Activated T-cell treated with anti-CD3 and anti-CD28 coated beads, Interleukin-2, amount 50 U/mL, for 72 hours (primary cell): Measurements from ENCODE around the gene ZSWIM6. TPM values are rescaled to one million over a fixed set of nuclear protein-coding genes. Genes with fewer than 3 reads are reported as not detected.

Source experiments
- ATAC-seq, 2 donors: fragments of 150-1000 bp; cut with Tn5 transposase; replicated peaks in 1 of 2; 2 replicates each; pipeline ENCODE4 v1.10.0; 2021; ENCODE audit warnings: moderate library complexity in 2 of 2, mild to moderate bottlenecking in 1 of 2
- DNase-seq, 2 donors: peaks; one replicate each; pipeline ENCODE4 v3.0.0; 2021 to 2022; ENCODE audit warnings: mixed read lengths in 1 of 2
- H3K27ac Mint-ChIP-seq: one replicate; pipeline ENCODE4 v1.8.0; 2022; ENCODE audit warnings: mild to moderate bottlenecking, moderate library complexity, mixed read lengths
- H3K27me3 Mint-ChIP-seq: one replicate; pipeline ENCODE4 v1.8.0; 2022; ENCODE audit warnings: low read depth, mixed read lengths
- H3K36me3 Mint-ChIP-seq, 2 donors: one replicate each; pipeline ENCODE4 v1.8.0; 2022; ENCODE audit warnings: mixed read lengths in 2 of 2, mild to moderate bottlenecking in 1 of 2; ENCODE audit not compliant: insufficient read depth in 2 of 2
- H3K4me1 Mint-ChIP-seq: one replicate; pipeline ENCODE4 v1.8.0; 2022; ENCODE audit warnings: low read depth, mixed read lengths
- H3K4me3 Mint-ChIP-seq, 2 donors: one replicate each; pipeline ENCODE4 v1.8.0; 2022; ENCODE audit warnings: mild to moderate bottlenecking in 2 of 2, mixed read lengths in 2 of 2, moderate library complexity in 2 of 2
- H3K9me3 Mint-ChIP-seq, 2 donors: one replicate each; pipeline ENCODE4 v1.8.0; 2022; ENCODE audit warnings: mixed read lengths in 2 of 2
- total RNA-seq, 2 donors: library from RNA; stranded (reverse); gene quantifications; one replicate each; pipeline ENCODE4 v1.2.3, GENCODE V29; 2022

Gene ZSWIM6
- 1 to 10 TPM; 6.9 to 8.6 TPM for total RNA-seq

GRCh38 chr5:61331407-61332357 is at the start of gene ZSWIM6:
Gene ZSWIM6, plus strand, starts transcription at chr5:61332258. Its CDS starts 15 bp downstream, at chr5:61332273.
- peak; percentile 98 to 99 for DNase-seq
- H3K9me3 Mint-ChIP-seq, result no peaks in the 10 kb centered on the region
- H3K4me1 Mint-ChIP-seq, result peaks cover 52% of the 10 kb centered on the region
- peak within 1 kb of the TSS; percentile 92 to 98 for H3K4me3 Mint-ChIP-seq
- H3K27ac Mint-ChIP-seq, result peak within 1 kb of the TSS; percentile 92
- peaks cover 7 to 10% of the 10 kb centered on the region in 2 donors for H3K36me3 Mint-ChIP-seq
- peak; percentile 79 to 82 for ATAC-seq
- peaks cover 33% of the 10 kb centered on the region for H3K27me3 Mint-ChIP-seq

GRCh38 chr5:61283471-61283870 is 48.6 kb upstream of the ZSWIM6 start:
- H3K9me3 Mint-ChIP-seq, result no peaks in the 10 kb centered on the region
- DNase-seq (no peak), ATAC-seq (peak; percentile 15 to 47)
- H3K4me3 Mint-ChIP-seq, result no peak overlapping the region
- H3K36me3 Mint-ChIP-seq, result no peaks in the 10 kb centered on the region
- no peaks in the 10 kb centered on the region for H3K27me3 Mint-ChIP-seq
- no peak overlapping the region for H3K27ac Mint-ChIP-seq
- H3K4me1 Mint-ChIP-seq, result peaks cover 19% of the 10 kb centered on the region

GRCh38 chr5:61285531-61285930 is 46.5 kb upstream of the ZSWIM6 start:
- H3K4me1 Mint-ChIP-seq, result peaks cover 9% of the 10 kb centered on the region
- ATAC-seq, result no peak

GRCh38 chr5:61286446-61287132 is 45.5 kb upstream of the ZSWIM6 start:
- H3K27me3 Mint-ChIP-seq, result no peaks in the 10 kb centered on the region
- no peak overlapping the region for H3K4me3 Mint-ChIP-seq
- no peaks in the 10 kb centered on the region for H3K36me3 Mint-ChIP-seq
- DNase-seq, result no peak
- ATAC-seq, result no peak
- H3K9me3 Mint-ChIP-seq, result no peaks in the 10 kb centered on the region
- H3K4me1 Mint-ChIP-seq, result peaks cover 5% of the 10 kb centered on the region
- H3K27ac Mint-ChIP-seq, result no peak overlapping the region

More at GRCh38 chr5:61285531-61285930, 46.5 kb upstream of the ZSWIM6 start:
- no peak overlapping the region for H3K4me3 Mint-ChIP-seq
- H3K36me3 Mint-ChIP-seq, result no peaks in the 10 kb centered on the region
- H3K9me3 Mint-ChIP-seq, result no peaks in the 10 kb centered on the region
- no peaks in the 10 kb centered on the region for H3K27me3 Mint-ChIP-seq
- DNase-seq, result no peak
- H3K27ac Mint-ChIP-seq, result no peak overlapping the region

- Mint-ChIP-seq H3K4me3 (no peak overlapping the region), H3K4me1 (peaks cover 5% of the 10 kb centered on the region), H3K9me3 (no peaks in the 10 kb centered on the region), H3K36me3 (no peaks in the 10 kb centered on the region), H3K27ac (no peak overlapping the region), H3K27me3 (peaks cover 2% of the 10 kb centered on the region)
- DNase-seq (no peak), ATAC-seq (no peak)
These were observed 44.6 kb upstream of the ZSWIM6 start for GRCh38 chr5:61287474-61287873.

- Mint-ChIP-seq H3K36me3 (no peaks in the 10 kb centered on the region), H3K27me3 (peaks cover 5% of the 10 kb centered on the region), H3K9me3 (no peaks in the 10 kb centered on the region), H3K4me3 (no peak overlapping the region), H3K27ac (no peak overlapping the region), H3K4me1 (peaks cover 18% of the 10 kb centered on the region)
- ATAC-seq (no peak), DNase-seq (no peak)
These were observed 42.8 kb upstream of the ZSWIM6 start for GRCh38 chr5:61289241-61289640.

GRCh38 chr5:61289669-61290306 is 42.3 kb upstream of the ZSWIM6 start:
- ATAC-seq (no peak), DNase-seq (no peak)
- peaks cover 19% of the 10 kb centered on the region for H3K4me1 Mint-ChIP-seq
- no peaks in the 10 kb centered on the region for H3K9me3 Mint-ChIP-seq
- peaks cover 5% of the 10 kb centered on the region for H3K27me3 Mint-ChIP-seq
- H3K4me3 Mint-ChIP-seq, result no peak overlapping the region
- no peak overlapping the region for H3K27ac Mint-ChIP-seq
- no peaks in the 10 kb centered on the region for H3K36me3 Mint-ChIP-seq

GRCh38 chr5:61290791-61291210 is 41.3 kb upstream of the ZSWIM6 start:
- H3K36me3 Mint-ChIP-seq, result no peaks in the 10 kb centered on the region
- no peak overlapping the region for H3K4me3 Mint-ChIP-seq
- no peak overlapping the region for H3K27ac Mint-ChIP-seq
- H3K4me1 Mint-ChIP-seq, result peaks cover 19% of the 10 kb centered on the region
- H3K27me3 Mint-ChIP-seq, result peaks cover 11% of the 10 kb centered on the region
- no peaks in the 10 kb centered on the region for H3K9me3 Mint-ChIP-seq
- ATAC-seq (no peak), DNase-seq (no peak)

- H3K36me3 Mint-ChIP-seq, result no peaks in the 10 kb centered on the region
- peaks cover 11% of the 10 kb centered on the region for H3K27me3 Mint-ChIP-seq
These were observed 39.9 kb upstream of the ZSWIM6 start for GRCh38 chr5:61292062-61292657.

GRCh38 chr5:61293071-61293470 is 39.0 kb upstream of the ZSWIM6 start:
- Mint-ChIP-seq H3K4me3 (no peak overlapping the region), H3K27me3 (peaks cover 11% of the 10 kb centered on the region), H3K9me3 (no peaks in the 10 kb centered on the region), H3K4me1 (peaks cover 23% of the 10 kb centered on the region), H3K36me3 (no peaks in the 10 kb centered on the region), H3K27ac (no peak overlapping the region)
- ATAC-seq, result no peak
- no peak for DNase-seq

More at GRCh38 chr5:61292062-61292657, 39.9 kb upstream of the ZSWIM6 start:
- DNase-seq, result no peak
- peak overlapping the region; percentile 41 for H3K27ac Mint-ChIP-seq
- ATAC-seq, result no peak
- H3K9me3 Mint-ChIP-seq, result no peaks in the 10 kb centered on the region
- peaks cover 19% of the 10 kb centered on the region for H3K4me1 Mint-ChIP-seq
- H3K4me3 Mint-ChIP-seq, result no peak overlapping the region

- DNase-seq, result no peak
- H3K27ac Mint-ChIP-seq, result no peak overlapping the region
- peaks cover 11% of the 10 kb centered on the region for H3K27me3 Mint-ChIP-seq
- H3K36me3 Mint-ChIP-seq, result no peaks in the 10 kb centered on the region
- ATAC-seq, result peak in 1 of 2 donors; percentile 38
- no peaks in the 10 kb centered on the region for H3K9me3 Mint-ChIP-seq
- H3K4me3 Mint-ChIP-seq, result no peak overlapping the region
- H3K4me1 Mint-ChIP-seq, result peaks cover 30% of the 10 kb centered on the region
These were observed 38.2 kb upstream of the ZSWIM6 start for GRCh38 chr5:61293873-61294272.

- Mint-ChIP-seq H3K4me1 (peaks cover 32% of the 10 kb centered on the region), H3K9me3 (no peaks in the 10 kb centered on the region), H3K27me3 (peaks cover 11% of the 10 kb centered on the region), H3K36me3 (no peaks in the 10 kb centered on the region), H3K4me3 (no peak overlapping the region), H3K27ac (no peak overlapping the region)
- no peak for ATAC-seq
- no peak for DNase-seq
These were observed 36.7 kb upstream of the ZSWIM6 start for GRCh38 chr5:61295365-61295764.
